Body of pancreas (tissue), 4 donors: ENCODE data around the gene MICB. TPM values are rescaled to one million over a fixed set of nuclear protein-coding genes. Genes with fewer than 3 reads are reported as not detected.
A peak's percentile ranks its signal among the peaks of the same experiment; 100 is the strongest.
"Not testable (repeated sequence)": the region's sequence is repeated elsewhere in the genome, so short reads cannot be mapped to it uniquely, and the experiment has no call there.

ENCODE experiments used
- ATAC-seq: fragments of 150-250 bp; one replicate; pipeline ENCODE4 v1.9.1; 2016
- DNase-seq, 4 donors: peaks; one replicate each; pipeline ENCODE4 v3.0.0-alpha.2; 2019
- H3K27ac ChIP-seq, 4 donors: fragments of 200-600 bp; sonication (generic); 1 replicate in 3 of 4; 2 replicates in 1 of 4; pipeline versions ENCODE4 v1.5.1 to v1.6.1; 2016 to 2019; ENCODE audit warnings: mild to moderate bottlenecking in 1 of 4, mixed read lengths in 1 of 4, moderate library complexity in 1 of 4
- H3K27me3 ChIP-seq, 2 donors: fragments of 200-600 bp; sonication (generic); one replicate each; pipeline ENCODE4 v1.6.0; 2016; ENCODE audit warnings: mild to moderate bottlenecking in 1 of 2
- H3K36me3 ChIP-seq, 2 donors: fragments of 200-600 bp; sonication (generic); replicated peaks in 1 of 2; 2 replicates each; pipeline ENCODE4 v1.5.1; 2016; ENCODE audit warnings: low read depth in 2 of 2; ENCODE audit not compliant: insufficient read depth in 1 of 2
- H3K4me1 ChIP-seq: fragments of 200-600 bp; sonication (generic); one replicate; pipeline ENCODE4 v1.6.0; 2016
- H3K4me3 ChIP-seq, 2 donors: fragments of 200-600 bp; sonication (generic); 1 replicate in 1 of 2; 2 replicates in 1 of 2; pipeline ENCODE4 v1.5.1; 2016 to 2019
- H3K9me3 ChIP-seq, 3 donors: fragments of 200-600 bp; sonication (generic); 1 replicate in 2 of 3; 2 replicates in 1 of 3; pipeline ENCODE4 v1.5.1; 2016
- CTCF ChIP-seq, 7 experiments: fragments of 450-650 bp in 4 of 7; fragments of 200-600 bp in 3 of 7; sonication (generic) in 3 of 7; IDR thresholded peaks; one replicate each; pipeline ENCODE4 v1.5.1; 2016 to 2019; ENCODE audit warnings: antibody characterized with exemption in 7 of 7
- POLR2A ChIP-seq, 3 donors: fragments of 450-650 bp; IDR thresholded peaks; one replicate each; pipeline ENCODE4 v1.6.1; 2016; ENCODE audit warnings: antibody characterized with exemption in 3 of 3, mild to moderate bottlenecking in 2 of 3
- WGBS, 2 donors: methylation state at CpG; one replicate each; pipeline ENCODE4 v1.1.5; 2017; 5-methylcytosine and 5-hydroxymethylcytosine counted together
- intact Hi-C: fragments of 100-400 bp; cut with DNase I; formaldehyde crosslinking; loops from one replicate; pipeline ENCODE4 v1.15.1; 2023
- total RNA-seq, 2 donors: library from RNA; depleted of rRNA; stranded (reverse); fragments of >200 nt; gene quantifications; one replicate each; pipeline ENCODE4 v1.1.0, GENCODE V29; 2016

The MICB gene
- total RNA-seq, 2 donors from 2014 or later, result 0.78 TPM; not detected in 1

GRCh38 chr6:31485055-31485454, 12.9 kb upstream of the MICB start:
- ATAC-seq, result no peak
- intact Hi-C loops, result no loop called here
- WGBS, 2 donors, result 56 to 65% methylated on average over 1 of the region's 1 CpG

DNA sequence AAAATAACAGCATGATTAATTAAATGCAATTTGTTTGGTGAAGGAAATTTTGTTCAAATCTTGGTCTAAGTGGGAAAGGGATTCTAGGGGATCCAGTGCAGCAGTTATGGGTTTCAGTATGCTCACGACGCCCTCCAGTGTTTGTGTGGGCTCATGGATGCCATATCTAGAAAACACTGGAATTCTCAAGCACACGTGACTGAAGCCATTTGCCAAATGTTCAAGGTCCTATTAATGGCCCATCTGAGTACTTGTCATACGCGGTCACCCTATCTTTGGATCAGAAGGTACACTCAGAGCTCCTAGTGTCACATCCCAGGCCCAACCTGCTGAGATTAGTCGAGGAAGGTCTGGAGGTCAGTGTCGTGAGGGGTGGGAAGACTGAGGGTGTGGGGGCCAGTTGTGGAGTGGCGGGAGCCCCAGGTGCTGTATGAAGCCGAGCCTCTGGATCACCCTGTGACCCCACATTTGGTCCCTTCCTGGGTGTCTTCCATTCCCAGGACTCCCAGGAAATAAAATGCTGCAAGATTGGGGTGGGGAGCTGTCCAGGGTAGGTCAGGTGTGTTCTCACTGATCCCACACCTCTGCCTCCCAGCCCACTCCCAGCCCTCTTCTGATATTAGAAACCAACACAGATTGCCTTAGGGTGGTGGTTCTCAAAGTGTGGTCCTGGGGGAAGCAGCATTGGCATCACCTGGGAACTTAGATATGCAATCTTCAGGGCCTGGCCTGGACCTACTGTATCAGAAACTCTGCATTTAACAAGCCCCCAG, 11.7 kb upstream of the MICB start:
- H3K4me3 ChIP-seq, DNase-seq, H3K27me3 ChIP-seq, H3K36me3 ChIP-seq, H3K4me1 ChIP-seq, H3K9me3 ChIP-seq, intact Hi-C loops, H3K27ac ChIP-seq: not testable (repeated sequence)
- 0% methylated on average over 2 of the region's 9 CpGs; no CpG with 5 or more reads in 1 of the 2 donors for WGBS, 2 donors
- ATAC-seq, result peak; percentile 84

More at GRCh38 chr6:31485055-31485454, 12.9 kb upstream of the MICB start:
- no peak overlapping the region for H3K4me3 ChIP-seq
- TF ChIP-seq POLR2A (IDR thresholded peaks at IDR 0.05) (no peak), CTCF (IDR thresholded peaks at IDR 0.05) (no peak)
- DNase-seq, result no peak
- no peaks in the 10 kb centered on the region for H3K9me3 ChIP-seq
- no peak overlapping the region for H3K27ac ChIP-seq
- H3K36me3 ChIP-seq, result no peaks in the 10 kb centered on the region
- no peaks in the 10 kb centered on the region for H3K4me1 ChIP-seq
- H3K27me3 ChIP-seq, result no peaks in the 10 kb centered on the region

DNA sequence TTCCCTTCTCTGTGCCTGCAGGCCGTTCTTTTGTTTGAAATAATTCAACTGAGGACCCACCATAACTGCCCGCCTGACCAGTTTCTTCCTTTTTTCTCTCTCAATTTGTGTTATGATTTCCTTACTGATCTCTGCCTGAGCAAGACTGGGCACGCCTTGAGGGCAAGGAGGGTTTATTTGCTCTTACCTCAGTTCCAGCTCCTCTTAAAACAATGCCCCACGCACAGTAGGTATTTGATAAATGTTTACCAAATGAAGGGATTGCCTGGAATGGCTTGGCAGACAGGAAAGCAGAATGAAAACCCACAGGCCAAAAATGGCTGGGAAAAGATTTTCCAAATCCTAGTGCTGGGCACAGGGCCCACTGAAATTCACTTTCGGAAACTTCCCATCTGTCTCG, 10.3 kb upstream of the MICB start:
- 67 to 77% methylated on average over 4 to 6 of the region's 6 CpGs for WGBS, 2 donors
- H3K4me1 ChIP-seq, H3K27ac ChIP-seq, H3K27me3 ChIP-seq, H3K36me3 ChIP-seq, ATAC-seq, H3K4me3 ChIP-seq, intact Hi-C loops, DNase-seq, H3K9me3 ChIP-seq: not testable (repeated sequence)

DNA sequence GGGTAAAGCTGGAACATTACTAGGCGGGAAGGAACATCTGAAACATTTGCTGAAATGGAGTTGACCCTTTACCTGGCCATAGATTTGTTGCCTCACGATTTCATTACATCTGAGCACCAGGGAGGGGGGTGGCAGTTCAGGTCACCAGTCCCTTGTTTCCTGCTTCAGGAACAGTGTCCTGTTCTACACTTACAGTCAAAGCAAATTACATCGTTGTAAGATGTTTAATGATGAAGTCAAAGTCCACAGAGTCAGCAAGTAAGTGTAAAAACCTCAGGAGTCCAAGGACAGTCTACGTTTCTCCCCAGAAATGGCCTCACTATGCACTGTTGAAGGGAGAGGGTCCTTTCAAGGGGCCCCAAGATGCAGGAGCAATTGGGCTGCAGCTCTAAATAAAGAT, 8.9 kb upstream of the MICB start:
- TF ChIP-seq CTCF (IDR thresholded peaks at IDR 0.05), result no peak
- TF ChIP-seq POLR2A (IDR thresholded peaks at IDR 0.05), result no peak
- DNase-seq (no peak), ATAC-seq (no peak)
- Histone ChIP-seq H3K4me3 (no peak overlapping the region), H3K36me3 (no peaks in the 10 kb centered on the region), H3K9me3 (no peaks in the 10 kb centered on the region), H3K27me3 (no peaks in the 10 kb centered on the region), H3K27ac (no peak overlapping the region), H3K4me1 (peaks cover 7% of the 10 kb centered on the region)
- intact Hi-C loops, result no loop called here
- WGBS, 2 donors, result 37 to 54% methylated on average over 4 of the region's 4 CpGs

DNA sequence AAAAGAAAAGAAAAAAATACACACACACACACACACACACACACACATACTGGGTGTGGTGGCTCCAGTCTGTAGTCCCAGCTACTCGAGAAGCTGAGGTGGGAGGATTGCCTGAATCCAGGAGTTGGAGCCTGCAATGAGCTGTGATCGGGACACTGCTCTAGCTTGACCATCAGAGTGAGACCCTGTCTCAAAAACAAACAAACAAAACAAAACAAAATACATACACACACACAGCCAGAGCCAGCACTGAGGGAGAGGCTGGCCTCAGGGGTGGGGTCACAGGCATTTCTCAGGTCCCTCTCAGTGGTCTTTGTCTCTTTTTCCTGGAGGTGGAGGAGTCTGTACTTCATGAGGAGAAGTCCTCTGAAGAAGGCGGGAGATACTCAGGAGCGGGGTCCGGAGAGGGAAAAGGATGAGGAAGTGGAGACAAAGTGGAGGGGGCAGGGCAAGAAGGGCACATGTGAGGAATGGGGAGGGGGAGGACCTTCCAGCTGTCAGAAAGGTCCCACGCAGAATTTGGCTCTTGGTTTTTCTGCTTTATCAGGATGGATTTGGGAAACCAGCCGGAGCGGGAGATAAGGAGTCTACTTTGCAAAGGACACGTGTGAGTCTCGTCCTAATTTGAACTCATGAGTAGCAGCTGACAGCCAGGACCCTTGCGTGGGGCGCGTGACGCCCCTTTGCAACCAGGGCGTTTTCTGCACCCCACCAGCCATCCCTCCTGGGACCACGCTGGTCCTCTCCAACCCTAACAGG, 7.7 kb upstream of the MICB start:
- ATAC-seq, result no peak
- Histone ChIP-seq H3K36me3 (no peaks in the 10 kb centered on the region), H3K27ac (no peak overlapping the region), H3K9me3 (no peaks in the 10 kb centered on the region), H3K27me3 (no peaks in the 10 kb centered on the region), H3K4me3 (no peak overlapping the region), H3K4me1 (peaks cover 13% of the 10 kb centered on the region)
- 39 to 46% methylated on average over 16 of the region's 16 CpGs for WGBS, 2 donors
- no peak for DNase-seq
- TF ChIP-seq POLR2A (IDR thresholded peaks at IDR 0.05), result no peak
- intact Hi-C loops, result loop anchor here (10.0 kb wide), 1 partner anchor 105 kb away; the partner anchor contains the start of gene NCR3

- H3K4me3 ChIP-seq, H3K9me3 ChIP-seq, H3K27me3 ChIP-seq, H3K27ac ChIP-seq, H3K36me3 ChIP-seq, DNase-seq, ATAC-seq: not testable (repeated sequence)
- H3K4me1 ChIP-seq, result peaks cover 25% of the 10 kb centered on the region
- intact Hi-C loops, result loop anchor here (10.0 kb wide), 1 partner anchor 101 kb away; the partner anchor contains the start of gene NCR3
- WGBS, 2 donors, result 0% methylated on average over 2 of the region's 2 CpGs
Measured at GRCh38 chr6:31493550-31493874, 4.4 kb upstream of the MICB start.
